ENCODE data around the gene PLEKHJ1.
A peak's percentile ranks its signal among the peaks of the same experiment; 100 is the strongest.

PLEKHJ1 gene

DNA sequence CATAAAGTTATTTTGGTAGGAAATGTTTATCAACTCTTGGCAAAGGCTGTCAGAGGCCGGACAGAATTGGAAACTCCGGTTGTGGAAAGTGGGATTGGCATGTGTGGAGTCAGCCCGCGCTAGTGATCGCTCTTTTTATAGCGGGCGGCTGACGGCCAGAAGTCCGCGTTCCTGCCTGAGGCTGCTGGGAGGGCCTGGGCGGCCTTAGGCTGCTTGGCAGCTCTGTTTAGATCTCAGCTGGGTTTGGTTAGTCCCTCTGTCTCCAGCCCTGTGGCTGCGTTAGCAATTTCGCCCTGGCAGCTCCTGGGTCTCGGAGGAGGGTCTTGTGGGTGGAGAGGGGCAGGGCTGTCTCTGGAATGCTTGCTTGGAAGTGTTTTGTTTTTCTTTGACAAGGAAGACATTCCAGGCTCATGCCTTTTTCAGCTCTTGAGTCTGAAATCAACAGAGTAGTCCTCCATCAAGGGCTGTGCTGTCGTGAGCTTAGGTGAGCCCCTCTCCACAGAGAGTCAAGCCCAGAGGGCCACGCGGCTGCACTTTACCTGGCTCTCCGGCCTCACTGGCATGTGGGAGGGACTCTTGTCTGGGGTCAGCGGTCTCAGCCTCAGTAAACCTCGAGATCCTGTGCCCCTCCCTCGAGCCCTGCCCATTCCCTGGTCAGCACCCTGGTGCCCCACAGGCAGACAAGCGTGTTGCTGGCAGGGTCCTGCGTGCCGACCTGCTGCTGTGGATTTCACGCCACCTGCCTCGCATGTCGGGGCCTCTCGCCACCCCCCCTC, 49.9 kb downstream of the PLEKHJ1 start:
- TF ChIP-seq, protein P1, sequence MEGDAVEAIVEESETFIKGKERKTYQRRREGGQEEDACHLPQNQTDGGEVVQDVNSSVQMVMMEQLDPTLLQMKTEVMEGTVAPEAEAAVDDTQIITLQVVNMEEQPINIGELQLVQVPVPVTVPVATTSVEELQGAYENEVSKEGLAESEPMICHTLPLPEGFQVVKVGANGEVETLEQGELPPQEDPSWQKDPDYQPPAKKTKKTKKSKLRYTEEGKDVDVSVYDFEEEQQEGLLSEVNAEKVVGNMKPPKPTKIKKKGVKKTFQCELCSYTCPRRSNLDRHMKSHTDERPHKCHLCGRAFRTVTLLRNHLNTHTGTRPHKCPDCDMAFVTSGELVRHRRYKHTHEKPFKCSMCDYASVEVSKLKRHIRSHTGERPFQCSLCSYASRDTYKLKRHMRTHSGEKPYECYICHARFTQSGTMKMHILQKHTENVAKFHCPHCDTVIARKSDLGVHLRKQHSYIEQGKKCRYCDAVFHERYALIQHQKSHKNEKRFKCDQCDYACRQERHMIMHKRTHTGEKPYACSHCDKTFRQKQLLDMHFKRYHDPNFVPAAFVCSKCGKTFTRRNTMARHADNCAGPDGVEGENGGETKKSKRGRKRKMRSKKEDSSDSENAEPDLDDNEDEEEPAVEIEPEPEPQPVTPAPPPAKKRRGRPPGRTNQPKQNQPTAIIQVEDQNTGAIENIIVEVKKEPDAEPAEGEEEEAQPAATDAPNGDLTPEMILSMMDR (IDR thresholded peaks at IDR 0.05; ENCODE audit: unreplicated experiment in 3 of 3) = no peak

DNA sequence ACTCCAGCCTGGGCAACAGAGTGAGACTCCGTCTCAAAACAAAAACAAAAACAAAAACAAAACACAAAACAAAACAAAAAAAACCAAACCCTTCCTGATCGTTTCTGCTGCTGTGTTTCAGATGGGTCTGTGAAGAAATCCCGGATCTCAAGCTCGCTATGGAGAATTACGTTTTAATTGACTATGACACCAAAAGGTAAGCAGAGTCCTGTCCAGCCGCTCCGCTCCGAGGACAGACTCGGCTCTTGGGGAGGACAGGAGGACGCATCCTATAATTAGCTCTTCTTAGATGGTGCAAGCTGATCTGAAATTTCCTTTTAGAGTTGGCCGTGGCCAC, 50.4 kb downstream of the PLEKHJ1 start:
- peaks cover 27% of the 10 kb centered on the region for H3K36me3 Mint-ChIP-seq (ENCODE audit: low read depth)
- no peaks in the 10 kb centered on the region for H3K9me3 Mint-ChIP-seq

More for the DNA sequence above, 49.9 kb downstream of the PLEKHJ1 start:
- Mint-ChIP-seq H3K4me3 (peak overlapping the region; percentile 50 to 67 (median 59)), H3K9me3 (no peaks in the 10 kb centered on the region), H3K27ac (peak overlapping the region; percentile 93 to 98 (median 95)), H3K36me3 (ENCODE audit: low read depth) (peaks cover 31% of the 10 kb centered on the region), H3K27me3 (ENCODE audit: low read depth) (no peaks in the 10 kb centered on the region), H3K4me1 (peaks cover 34% of the 10 kb centered on the region)

DNA sequence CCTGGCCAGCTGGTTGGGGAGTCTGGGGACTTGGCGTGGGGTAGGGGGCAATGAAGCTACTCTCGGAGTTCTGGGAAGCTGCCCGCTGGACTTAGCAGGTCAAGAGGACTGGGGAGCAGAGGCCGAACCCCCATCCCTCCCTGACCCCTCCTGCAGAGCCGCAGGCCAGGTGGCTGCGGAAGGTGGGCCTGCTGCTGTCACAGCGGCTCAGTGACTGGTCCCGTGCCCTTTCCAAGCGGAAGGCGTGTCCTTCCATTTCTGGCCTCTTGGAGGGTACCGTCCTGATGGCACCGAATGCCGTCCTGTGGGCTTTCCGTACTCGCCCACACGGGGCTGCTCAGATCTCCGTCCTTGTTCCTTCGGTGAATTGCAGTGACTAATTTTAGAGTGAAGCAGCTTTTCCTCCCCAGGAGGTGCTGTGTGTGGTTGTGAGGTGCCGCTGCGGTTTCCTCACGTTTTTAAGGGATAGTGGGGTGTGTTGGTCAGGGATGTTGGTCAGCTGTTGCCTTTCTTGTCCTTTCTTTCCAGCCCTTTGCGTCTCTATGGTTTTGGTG, 51.6 kb downstream of the PLEKHJ1 start:
- TF ChIP-seq, protein P1 (IDR thresholded peaks at IDR 0.05; ENCODE audit: unreplicated experiment in 3 of 3) = no peak
- peak overlapping the region; percentile 62 to 95 (median 93) for H3K27ac Mint-ChIP-seq
- H3K4me3 Mint-ChIP-seq = no peak overlapping the region
- no peaks in the 10 kb centered on the region for H3K9me3 Mint-ChIP-seq
- peaks cover 39% of the 10 kb centered on the region for H3K4me1 Mint-ChIP-seq
- H3K27me3 Mint-ChIP-seq (ENCODE audit: low read depth) = no peaks in the 10 kb centered on the region
- H3K36me3 Mint-ChIP-seq (ENCODE audit: low read depth) = peaks cover 27% of the 10 kb centered on the region

More for the DNA sequence above, 50.4 kb downstream of the PLEKHJ1 start:
- H3K27ac Mint-ChIP-seq = peak overlapping the region; percentile 93 to 98 (median 95)
- H3K4me3 Mint-ChIP-seq = peak overlapping the region; percentile 50 to 67 (median 59)
- peaks cover 34% of the 10 kb centered on the region for H3K4me1 Mint-ChIP-seq
- TF ChIP-seq, protein P1 (IDR thresholded peaks at IDR 0.05; ENCODE audit: unreplicated experiment in 3 of 3) = no peak
- H3K27me3 Mint-ChIP-seq (ENCODE audit: low read depth) = no peaks in the 10 kb centered on the region

Data from nephron (organoid).